Cerebellar nuclear complex (tissue), 1 donor: ENCODE data around the gene A3GALT2.

Experiments used
- DNase-seq, 2 experiments: peaks; one replicate each; lab custom pipeline; 2025; lab: John Stamatoyannopoulos, UW

A3GALT2 gene

GRCh38 chr1:33272509-33272908 is 48.4 kb downstream of the A3GALT2 start:
- no peak for DNase-seq

- no peak for DNase-seq
Observed at GRCh38 chr1:33271666-33272505, 49.0 kb downstream of the A3GALT2 start.

DNA sequence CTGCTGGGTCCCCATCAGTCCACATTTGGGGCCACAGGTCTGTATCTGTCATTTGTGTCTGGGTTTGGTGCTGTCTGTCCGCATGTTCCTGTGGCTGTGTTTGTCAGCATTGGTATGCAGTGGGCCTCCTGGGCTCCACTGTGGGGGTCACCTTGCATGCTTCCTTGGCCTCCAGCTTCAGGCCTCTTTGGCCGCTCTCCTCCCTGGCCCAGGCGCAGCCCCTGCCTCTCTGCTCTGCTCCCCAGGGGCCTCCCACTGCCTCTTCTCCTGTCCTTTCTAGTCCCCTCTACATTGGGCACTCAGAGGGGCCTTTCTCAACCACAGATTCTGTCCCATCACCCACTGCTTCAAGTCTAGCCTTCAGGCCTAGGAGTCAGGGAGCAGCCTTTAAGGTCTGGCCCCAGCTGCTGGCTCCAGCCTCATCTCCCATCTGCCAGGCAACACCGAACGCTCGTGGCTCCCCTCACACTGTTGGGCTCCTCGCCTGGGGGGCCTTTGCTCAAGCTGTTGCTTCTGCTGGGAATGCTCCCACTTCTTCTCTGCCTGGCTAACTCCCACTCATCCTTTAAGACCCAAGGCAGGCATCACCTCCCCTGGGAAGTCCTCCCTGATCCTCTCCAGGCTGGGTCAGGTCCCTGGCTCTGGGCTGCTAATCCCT is 50.0 kb downstream of the A3GALT2 start:
- DNase-seq = no peak

DNA sequence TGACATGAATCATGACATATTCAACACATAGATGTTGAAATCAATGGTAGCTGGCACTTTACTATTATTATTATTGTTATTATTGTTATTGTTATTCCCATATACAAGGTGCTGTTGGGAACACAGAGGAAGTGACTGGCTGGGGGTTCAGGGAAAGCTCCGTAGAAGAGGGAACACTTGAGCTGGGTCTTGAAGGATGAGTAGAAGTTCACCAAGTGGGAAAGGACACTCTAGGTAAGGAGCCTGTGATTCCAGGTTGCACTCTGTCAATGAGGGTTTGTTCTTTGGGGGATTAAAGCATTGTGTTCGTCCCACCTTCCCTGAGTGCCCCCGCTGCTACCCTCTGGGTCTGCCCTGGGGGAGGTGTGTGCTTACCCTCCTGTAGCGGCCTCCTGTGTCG is 50.5 kb downstream of the A3GALT2 start:
- no peak for DNase-seq

GRCh38 chr1:33269621-33270020 is 51.3 kb downstream of the A3GALT2 start:
- DNase-seq = no peak

- no peak for DNase-seq
Observed at GRCh38 chr1:33268927-33269610, 51.8 kb downstream of the A3GALT2 start.

GRCh38 chr1:33268457-33268856 is 52.4 kb downstream of the A3GALT2 start:
- no peak for DNase-seq

GRCh38 chr1:33267468-33268205 is 53.3 kb downstream of the A3GALT2 start:
- no peak for DNase-seq

DNA sequence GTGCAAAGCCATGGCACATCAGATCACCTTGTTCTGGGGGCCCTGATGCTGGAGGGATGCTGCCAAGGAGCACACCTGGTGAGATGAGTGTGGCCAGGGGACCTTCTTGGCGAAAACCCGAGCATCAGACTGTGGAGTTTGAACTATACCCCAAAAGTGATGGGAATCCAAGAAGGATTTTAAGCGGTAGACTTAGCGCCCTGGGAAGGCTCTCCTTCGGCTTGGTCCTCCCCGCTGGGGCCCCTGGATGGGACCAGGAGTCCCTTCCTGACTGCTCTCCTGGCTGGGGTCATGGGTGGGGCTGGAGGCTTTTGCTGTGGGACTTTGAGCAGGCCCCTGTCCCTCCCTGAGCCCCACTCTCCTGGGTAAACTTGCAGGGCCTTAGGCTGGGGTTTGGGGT is 54.1 kb downstream of the A3GALT2 start:
- no peak for DNase-seq

DNA sequence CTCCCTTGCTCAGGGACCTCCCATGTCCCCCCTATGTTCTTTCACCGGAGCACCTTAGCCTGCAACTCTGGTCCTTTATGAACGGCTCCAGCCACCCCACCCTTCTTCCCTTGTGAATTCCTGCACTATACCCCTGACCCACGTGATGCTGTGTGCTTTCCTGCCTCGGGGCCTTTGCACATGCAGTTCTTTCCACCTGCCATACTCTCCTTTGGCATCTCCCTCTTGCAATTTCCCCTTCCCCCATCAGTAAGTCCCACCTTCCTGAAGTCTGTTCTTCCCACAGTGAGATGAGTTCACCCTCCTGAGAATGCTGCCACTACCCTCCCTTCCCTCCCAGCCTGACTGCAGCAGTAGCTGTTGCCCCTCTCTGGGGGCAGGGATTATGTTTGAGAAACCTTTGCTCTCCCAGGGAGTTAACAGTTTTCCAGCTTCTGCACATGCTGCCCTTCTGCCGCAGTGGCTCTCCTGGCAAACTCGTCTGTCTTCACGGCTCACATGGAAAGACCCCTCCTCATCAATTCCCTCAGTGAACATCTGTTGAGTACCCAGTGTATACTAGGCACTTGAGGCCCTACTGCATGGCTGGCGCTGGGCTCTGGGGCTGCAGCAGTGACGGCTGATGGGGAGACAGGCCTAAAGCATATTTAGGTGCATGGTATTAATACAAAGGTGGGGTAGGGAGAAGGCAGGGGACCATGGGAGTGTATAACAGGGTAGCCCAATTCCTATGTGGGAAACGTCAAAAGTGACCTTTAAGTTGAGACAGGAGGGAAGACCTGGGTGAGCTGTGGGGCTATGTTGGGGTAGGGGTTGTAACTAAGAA is 54.9 kb downstream of the A3GALT2 start:
- no peak for DNase-seq

GRCh38 chr1:33263890-33264504 is 56.9 kb downstream of the A3GALT2 start:
- DNase-seq = no peak

DNA sequence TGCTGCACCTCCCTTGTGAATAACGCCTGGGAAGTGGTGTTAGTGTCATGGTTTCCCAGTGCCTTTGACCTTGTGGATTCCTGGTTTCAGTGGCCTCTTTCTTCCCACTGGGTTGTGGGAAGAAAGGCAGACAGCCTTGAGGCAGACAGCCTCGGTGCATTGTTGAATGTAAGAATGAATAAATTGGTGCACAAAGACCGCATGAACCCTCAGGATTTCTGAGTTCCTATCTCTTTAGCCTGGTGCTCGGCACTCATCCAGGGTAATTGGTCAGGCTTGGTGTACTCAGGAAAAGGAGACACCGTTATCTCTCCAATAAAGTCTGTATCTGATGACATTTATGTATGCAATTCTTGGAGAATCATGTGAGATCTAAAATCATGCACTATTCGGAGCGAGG is 59.6 kb downstream of the A3GALT2 start:
- no peak for DNase-seq

GRCh38 chr1:33260439-33260838 is 60.5 kb downstream of the A3GALT2 start:
- DNase-seq = no peak

DNA sequence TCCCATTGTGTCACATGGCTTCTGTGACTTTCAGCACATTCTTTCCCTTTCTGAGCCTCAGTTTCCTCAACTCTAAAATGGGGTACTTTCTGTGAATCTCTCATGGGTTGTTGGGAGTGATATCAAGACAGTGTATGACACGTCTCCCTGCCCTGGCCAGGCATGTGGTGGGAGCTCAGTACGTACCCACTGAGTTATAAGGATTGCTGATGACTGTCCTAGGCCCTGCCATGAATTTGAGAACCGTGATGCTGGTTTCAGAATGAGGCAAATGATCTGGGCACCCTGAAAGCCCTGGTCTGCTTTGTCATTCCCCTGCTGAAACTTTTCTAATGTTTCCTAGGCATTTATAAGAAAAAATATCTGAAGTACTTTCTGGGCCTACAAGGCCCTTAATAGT is 61.0 kb downstream of the A3GALT2 start:
- DNase-seq = no peak

- no peak for DNase-seq
Observed at GRCh38 chr1:33258788-33259274, 62.1 kb downstream of the A3GALT2 start.

- DNase-seq = no peak
Observed at GRCh38 chr1:33257772-33258712, 62.9 kb downstream of the A3GALT2 start.

- DNase-seq = no peak
Observed at GRCh38 chr1:33257207-33257771, 63.6 kb downstream of the A3GALT2 start.
